GM23248 (cell line): ENCODE results near the gene JCAD.

Source experiments
- EZH2 ChIP-seq: fragments of 200-600 bp; sonication (generic); IDR thresholded peaks from 2 replicates; pipeline ENCODE4 v1.6.1; 2018; ENCODE audit warnings: antibody characterized with exemption, mild to moderate bottlenecking; ENCODE audit not compliant: insufficient read depth, poor library complexity, severe bottlenecking
- EZH2phosphoT487 ChIP-seq: fragments of 200-600 bp; sonication (generic); IDR thresholded peaks from 2 replicates; pipeline ENCODE4 v1.6.1; 2018; ENCODE audit warnings: antibody characterized with exemption, moderate library complexity, mild to moderate bottlenecking, low read depth; ENCODE audit not compliant: insufficient read depth

- TF ChIP-seq EZH2phosphoT487 (no peak), EZH2 (no peak)
These were observed 90.8 kb downstream of the JCAD start for GRCh38 chr10:29968585-29968984.
